Measurements from ENCODE around the gene SRRM3. TPM values are rescaled to one million over a fixed set of nuclear protein-coding genes. Genes with fewer than 3 reads are reported as not detected.

The SRRM3 gene
- total and polyA plus RNA-seq, 8 donors = 0.37 to 6.4 (median 5.3) TPM; not detected in 2

Other genes with a start within 250 kb of the SRRM3 start
- gene TMEM120A, start 207.3 kb upstream of the SRRM3 start, total RNA-seq = 10 to 100 TPM in 4 of 5 donors, 1 to 10 TPM in 1; 4.1 to 75.3 (median 24.2) TPM
- 10 to 100 TPM; 53.6 to 78.6 (median 68.3) TPM for gene TMEM120A, start 207.3 kb upstream of the SRRM3 start, polyA plus RNA-seq
- 10 to 100 TPM; 12.3 to 58.1 (median 17.8) TPM for gene STYXL1, start 153.9 kb upstream of the SRRM3 start, total RNA-seq
- gene STYXL1, start 153.9 kb upstream of the SRRM3 start, polyA plus RNA-seq = 10 to 100 TPM; 37.0 to 57.4 (median 45.4) TPM
- 100 to 1,000 TPM in 2 of 5 donors, 10 to 100 TPM in 3; 41.1 to 227 (median 71.9) TPM for gene MDH2, start 153.8 kb upstream of the SRRM3 start, total RNA-seq
- gene MDH2, start 153.8 kb upstream of the SRRM3 start, polyA plus RNA-seq = 100 to 1,000 TPM in 1 of 3 donors, 10 to 100 TPM in 2; 81.5 to 107 (median 89.2) TPM
- 1,000 to 10,000 TPM in 1 of 5 donors, 100 to 1,000 TPM in 3, 10 to 100 TPM in 1; 21.8 to 2,022 (median 373) TPM for gene HSPB1, start 100.8 kb downstream of the SRRM3 start, total RNA-seq
- 1,000 to 10,000 TPM in 1 of 3 donors, 100 to 1,000 TPM in 2; 320 to 2,297 (median 486) TPM for gene HSPB1, start 100.8 kb downstream of the SRRM3 start, polyA plus RNA-seq
- 10 to 100 TPM; 28.6 to 64.6 (median 56.2) TPM for gene YWHAG, start 157.1 kb downstream of the SRRM3 start, total RNA-seq
- gene YWHAG, start 157.1 kb downstream of the SRRM3 start, polyA plus RNA-seq = 10 to 100 TPM; 26.7 to 42.5 (median 41.2) TPM
- gene SSC4D, start 207.8 kb downstream of the SRRM3 start, total RNA-seq = under 1 TPM in 1 of 5 donors, not detected in 4; 0.37 TPM
- under 1 TPM in 1 of 3 donors, not detected in 2; 0.80 TPM for gene SSC4D, start 207.8 kb downstream of the SRRM3 start, polyA plus RNA-seq
- gene ZP3, start 223.1 kb downstream of the SRRM3 start, total RNA-seq = 1 to 10 TPM in 1 of 5 donors, not detected in 4; 1.4 TPM
- gene ZP3, start 223.1 kb downstream of the SRRM3 start, polyA plus RNA-seq = 1 to 10 TPM in 2 of 3 donors, under 1 TPM in 1; 0.46 to 7.1 (median 1.3) TPM

Measured in stomach (tissue), 8 donors.